Measurements from ENCODE around the gene GLG1.
A peak's percentile ranks its signal among the peaks of the same experiment; 100 is the strongest.

The GLG1 gene

GRCh38 chr16:74583926-74584666, 22.8 kb downstream of the GLG1 start:
- no peak overlapping the region for H3K4me3 Mint-ChIP-seq
- peak overlapping the region; percentile 9 to 39 (median 33) for H3K27ac Mint-ChIP-seq
- peaks cover 41% of the 10 kb centered on the region for H3K4me1 Mint-ChIP-seq
- H3K36me3 Mint-ChIP-seq (ENCODE audit: low read depth): peaks cover 30% of the 10 kb centered on the region
- H3K9me3 Mint-ChIP-seq: no peaks in the 10 kb centered on the region
- H3K27me3 Mint-ChIP-seq (ENCODE audit: low read depth): no peaks in the 10 kb centered on the region
- TF ChIP-seq, protein P1, sequence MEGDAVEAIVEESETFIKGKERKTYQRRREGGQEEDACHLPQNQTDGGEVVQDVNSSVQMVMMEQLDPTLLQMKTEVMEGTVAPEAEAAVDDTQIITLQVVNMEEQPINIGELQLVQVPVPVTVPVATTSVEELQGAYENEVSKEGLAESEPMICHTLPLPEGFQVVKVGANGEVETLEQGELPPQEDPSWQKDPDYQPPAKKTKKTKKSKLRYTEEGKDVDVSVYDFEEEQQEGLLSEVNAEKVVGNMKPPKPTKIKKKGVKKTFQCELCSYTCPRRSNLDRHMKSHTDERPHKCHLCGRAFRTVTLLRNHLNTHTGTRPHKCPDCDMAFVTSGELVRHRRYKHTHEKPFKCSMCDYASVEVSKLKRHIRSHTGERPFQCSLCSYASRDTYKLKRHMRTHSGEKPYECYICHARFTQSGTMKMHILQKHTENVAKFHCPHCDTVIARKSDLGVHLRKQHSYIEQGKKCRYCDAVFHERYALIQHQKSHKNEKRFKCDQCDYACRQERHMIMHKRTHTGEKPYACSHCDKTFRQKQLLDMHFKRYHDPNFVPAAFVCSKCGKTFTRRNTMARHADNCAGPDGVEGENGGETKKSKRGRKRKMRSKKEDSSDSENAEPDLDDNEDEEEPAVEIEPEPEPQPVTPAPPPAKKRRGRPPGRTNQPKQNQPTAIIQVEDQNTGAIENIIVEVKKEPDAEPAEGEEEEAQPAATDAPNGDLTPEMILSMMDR (IDR thresholded peaks at IDR 0.05; ENCODE audit: unreplicated experiment in 3 of 3): no peak

GRCh38 chr16:74582970-74583369, 23.9 kb downstream of the GLG1 start:
- Mint-ChIP-seq H3K36me3 (ENCODE audit: low read depth) (peaks cover 28% of the 10 kb centered on the region), H3K9me3 (no peaks in the 10 kb centered on the region), H3K27ac (peak overlapping the region; percentile 50 to 70 (median 68)), H3K27me3 (ENCODE audit: low read depth) (no peaks in the 10 kb centered on the region), H3K4me1 (peaks cover 49% of the 10 kb centered on the region), H3K4me3 (no peak overlapping the region)
- TF ChIP-seq, protein P1 (IDR thresholded peaks at IDR 0.05; ENCODE audit: unreplicated experiment in 3 of 3): no peak

DNA sequence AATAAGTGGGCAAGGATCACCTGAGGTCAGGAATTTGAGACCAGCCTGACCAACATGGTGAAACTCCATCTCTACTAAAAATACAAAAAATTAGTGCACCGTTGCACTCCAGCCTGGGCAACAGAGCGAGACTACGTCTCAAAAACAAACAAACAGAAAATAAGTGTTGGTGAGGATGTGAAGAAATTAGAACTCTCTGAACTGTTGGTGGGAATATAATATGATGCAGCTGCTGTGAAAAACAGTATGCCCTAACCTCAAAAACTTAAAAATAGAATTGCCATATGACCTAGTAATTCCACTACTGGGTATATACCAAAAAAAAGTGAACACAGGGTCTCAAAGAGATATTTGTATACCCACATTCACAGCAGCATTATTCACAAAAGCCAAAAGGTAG, 26.1 kb downstream of the GLG1 start:
- Mint-ChIP-seq H3K9me3 (no peaks in the 10 kb centered on the region), H3K4me3 (peak overlapping the region in 1 of 3 experiments; percentile 64), H3K4me1 (peaks cover 47% of the 10 kb centered on the region), H3K27me3 (ENCODE audit: low read depth) (no peaks in the 10 kb centered on the region), H3K36me3 (ENCODE audit: low read depth) (peaks cover 18% of the 10 kb centered on the region), H3K27ac (peak overlapping the region; percentile 55 to 87 (median 79))
- TF ChIP-seq, protein P1 (IDR thresholded peaks at IDR 0.05; ENCODE audit: unreplicated experiment in 3 of 3): no peak

GRCh38 chr16:74578838-74579237, 28.1 kb downstream of the GLG1 start:
- Mint-ChIP-seq H3K9me3 (no peaks in the 10 kb centered on the region), H3K27me3 (ENCODE audit: low read depth) (no peaks in the 10 kb centered on the region), H3K4me3 (no peak overlapping the region), H3K27ac (no peak overlapping the region), H3K4me1 (peaks cover 55% of the 10 kb centered on the region), H3K36me3 (ENCODE audit: low read depth) (peaks cover 13% of the 10 kb centered on the region)
- TF ChIP-seq, protein P1 (IDR thresholded peaks at IDR 0.05; ENCODE audit: unreplicated experiment in 3 of 3): no peak

DNA sequence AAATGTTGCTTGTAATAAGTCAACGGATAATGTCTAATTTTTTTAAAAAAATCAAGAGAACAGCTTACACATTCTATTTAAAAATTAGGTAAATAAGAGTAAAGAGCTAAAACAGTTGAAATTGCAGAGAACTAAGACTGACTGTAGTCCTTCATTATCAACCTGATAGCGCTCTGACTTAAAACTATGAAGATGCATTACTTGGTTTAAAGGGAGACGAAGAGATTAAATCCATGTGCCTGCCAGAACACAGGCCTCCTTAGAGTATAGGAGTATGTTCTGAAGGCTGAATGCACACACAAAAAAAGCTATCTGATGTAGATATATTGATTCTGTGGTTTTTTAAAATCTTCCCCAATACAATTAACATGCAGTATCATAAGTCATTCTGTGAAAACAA, 28.5 kb downstream of the GLG1 start:
- H3K9me3 Mint-ChIP-seq: no peaks in the 10 kb centered on the region
- H3K27me3 Mint-ChIP-seq (ENCODE audit: low read depth): no peaks in the 10 kb centered on the region
- no peak overlapping the region for H3K27ac Mint-ChIP-seq
- TF ChIP-seq, protein P1 (IDR thresholded peaks at IDR 0.05; ENCODE audit: unreplicated experiment in 3 of 3): no peak
- H3K36me3 Mint-ChIP-seq (ENCODE audit: low read depth): peaks cover 9% of the 10 kb centered on the region
- H3K4me3 Mint-ChIP-seq: no peak overlapping the region
- H3K4me1 Mint-ChIP-seq: peaks cover 53% of the 10 kb centered on the region

DNA sequence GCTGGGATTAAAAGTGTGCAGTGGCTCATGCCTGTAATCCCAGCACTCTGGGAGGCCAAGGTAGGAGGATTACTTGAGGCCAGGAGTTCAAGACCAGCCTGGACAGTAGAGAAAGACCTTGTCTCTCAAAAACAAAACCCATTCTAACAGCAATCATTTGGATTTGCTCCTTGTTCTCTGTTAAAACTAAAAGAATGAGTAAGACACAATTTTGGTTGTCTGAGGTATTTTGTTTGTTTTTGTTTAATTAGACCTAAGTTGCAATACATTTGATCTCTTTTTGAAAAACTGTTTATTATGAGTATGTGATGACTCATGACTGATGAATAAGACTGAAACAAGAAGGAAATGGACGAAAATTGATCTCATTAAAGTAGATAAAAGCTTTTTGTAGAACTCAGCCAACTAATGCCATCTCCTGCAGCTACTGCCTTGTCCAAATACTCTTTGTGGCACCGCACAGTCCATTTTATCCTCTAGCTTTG, 29.0 kb downstream of the GLG1 start:
- no peak overlapping the region for H3K4me3 Mint-ChIP-seq
- no peaks in the 10 kb centered on the region for H3K27me3 Mint-ChIP-seq (ENCODE audit: low read depth)
- TF ChIP-seq, protein P1 (IDR thresholded peaks at IDR 0.05; ENCODE audit: unreplicated experiment in 3 of 3): no peak
- H3K27ac Mint-ChIP-seq: no peak overlapping the region
- H3K4me1 Mint-ChIP-seq: peaks cover 51% of the 10 kb centered on the region
- H3K36me3 Mint-ChIP-seq (ENCODE audit: low read depth): peaks cover 8% of the 10 kb centered on the region
- H3K9me3 Mint-ChIP-seq: no peaks in the 10 kb centered on the region
